AG09309 (cell line): ENCODE results near the gene DNAJB6.
A peak's percentile ranks its signal among the peaks of the same experiment; 100 is the strongest.

Experiments
- DNase-seq: peaks from one replicate; pipeline ENCODE4 v3.0.0-alpha.2; 2010; ENCODE audit warnings: low read depth
- H3K4me3 ChIP-seq: 2 replicates; pipeline ENCODE4 v1.5.1; 2011; ENCODE audit warnings: mild to moderate bottlenecking, low read depth, low read length, moderate library complexity; ENCODE audit not compliant: control insufficient read depth
- TF ChIP-seq, protein P1 (sequence below): IDR thresholded peaks from 2 replicates; pipeline ENCODE4 v1.5.1; 2011; ENCODE audit warnings: mild to moderate bottlenecking, low read depth, low read length, inconsistent platforms; ENCODE audit not compliant: insufficient read depth, control insufficient read depth; ENCODE audit errors: missing control alignments

The DNAJB6 gene

DNA sequence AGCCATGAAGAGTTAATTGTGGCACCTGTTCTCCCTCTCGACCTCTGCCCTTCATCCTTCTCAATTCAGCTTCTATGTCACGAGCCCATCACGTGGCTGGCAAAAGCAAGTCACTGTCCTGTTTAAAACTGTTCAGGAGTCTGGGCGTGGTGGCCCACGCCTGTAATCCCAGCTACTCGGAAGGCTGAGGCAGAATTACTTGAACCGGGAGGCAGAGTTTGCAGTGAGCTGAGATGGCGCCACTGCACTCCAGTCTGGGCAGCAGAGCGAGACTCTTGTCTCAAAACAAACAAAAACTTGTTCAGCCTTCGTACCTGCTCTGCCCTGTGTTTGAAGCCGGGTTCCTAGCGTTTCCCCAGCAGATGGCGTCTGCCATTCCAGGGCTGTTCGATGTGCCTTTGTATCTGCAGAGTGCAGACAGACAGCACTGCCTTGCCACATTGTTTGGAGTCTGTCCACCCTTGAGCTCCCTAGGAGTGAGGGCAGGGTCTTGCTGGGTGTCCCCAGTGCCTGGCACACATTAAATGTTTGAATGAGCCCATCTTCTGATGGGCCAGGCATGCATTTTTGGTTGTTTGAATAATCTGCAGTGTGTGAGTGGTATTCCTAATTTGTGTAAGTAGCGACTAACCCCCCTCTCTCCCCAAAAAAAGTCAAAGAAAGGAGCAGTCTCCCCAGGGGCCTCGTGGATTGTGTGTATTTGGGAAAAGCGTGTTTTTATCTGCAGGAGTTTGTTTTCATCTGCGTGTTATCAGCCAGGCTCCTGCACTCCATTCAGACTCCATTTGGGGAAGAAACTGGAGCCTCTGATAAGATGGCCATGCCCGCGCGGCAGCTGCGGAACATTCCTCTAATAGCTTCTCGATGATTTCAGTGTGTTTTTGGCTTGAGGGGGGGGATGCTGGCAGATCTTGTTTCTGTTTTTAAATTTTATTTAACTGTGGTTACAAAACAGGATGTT is 61.2 kb downstream of the DNAJB6 start:
- TF ChIP-seq, protein P1, sequence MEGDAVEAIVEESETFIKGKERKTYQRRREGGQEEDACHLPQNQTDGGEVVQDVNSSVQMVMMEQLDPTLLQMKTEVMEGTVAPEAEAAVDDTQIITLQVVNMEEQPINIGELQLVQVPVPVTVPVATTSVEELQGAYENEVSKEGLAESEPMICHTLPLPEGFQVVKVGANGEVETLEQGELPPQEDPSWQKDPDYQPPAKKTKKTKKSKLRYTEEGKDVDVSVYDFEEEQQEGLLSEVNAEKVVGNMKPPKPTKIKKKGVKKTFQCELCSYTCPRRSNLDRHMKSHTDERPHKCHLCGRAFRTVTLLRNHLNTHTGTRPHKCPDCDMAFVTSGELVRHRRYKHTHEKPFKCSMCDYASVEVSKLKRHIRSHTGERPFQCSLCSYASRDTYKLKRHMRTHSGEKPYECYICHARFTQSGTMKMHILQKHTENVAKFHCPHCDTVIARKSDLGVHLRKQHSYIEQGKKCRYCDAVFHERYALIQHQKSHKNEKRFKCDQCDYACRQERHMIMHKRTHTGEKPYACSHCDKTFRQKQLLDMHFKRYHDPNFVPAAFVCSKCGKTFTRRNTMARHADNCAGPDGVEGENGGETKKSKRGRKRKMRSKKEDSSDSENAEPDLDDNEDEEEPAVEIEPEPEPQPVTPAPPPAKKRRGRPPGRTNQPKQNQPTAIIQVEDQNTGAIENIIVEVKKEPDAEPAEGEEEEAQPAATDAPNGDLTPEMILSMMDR: peak; percentile 66
- peak; percentile 55 for DNase-seq
- H3K4me3 ChIP-seq: no peak overlapping the region

DNA sequence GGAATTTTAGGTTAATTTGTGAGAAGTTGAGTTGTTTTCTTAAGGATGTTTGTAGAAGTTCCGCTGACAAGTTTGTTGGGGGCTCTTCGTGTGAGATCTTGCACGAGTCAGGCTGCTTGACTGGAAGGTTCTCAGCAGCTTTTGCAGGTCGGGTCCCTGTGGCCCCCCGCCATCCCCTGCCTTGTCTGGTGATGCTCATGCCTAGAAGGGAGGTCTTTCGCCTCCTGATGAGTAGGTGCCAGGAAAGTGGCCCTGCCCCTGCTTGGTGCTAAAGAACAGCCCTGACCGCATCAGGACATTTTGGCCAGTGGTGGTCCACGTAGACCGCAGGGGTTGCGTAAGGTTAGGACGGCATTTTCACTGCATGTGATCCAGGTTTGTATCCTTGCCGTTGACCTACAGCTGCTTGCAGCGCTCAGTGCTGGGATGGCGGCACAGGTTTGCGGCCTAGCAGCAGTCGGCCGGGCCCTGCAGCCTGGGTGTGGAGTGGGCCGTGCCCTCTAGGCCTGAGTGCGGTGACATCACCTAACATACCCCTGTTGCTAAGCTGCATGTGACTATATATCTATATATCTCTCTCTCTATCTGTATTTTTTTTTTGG is 62.4 kb downstream of the DNAJB6 start:
- TF ChIP-seq, protein P1: no peak
- H3K4me3 ChIP-seq: no peak overlapping the region
- DNase-seq: no peak

DNA sequence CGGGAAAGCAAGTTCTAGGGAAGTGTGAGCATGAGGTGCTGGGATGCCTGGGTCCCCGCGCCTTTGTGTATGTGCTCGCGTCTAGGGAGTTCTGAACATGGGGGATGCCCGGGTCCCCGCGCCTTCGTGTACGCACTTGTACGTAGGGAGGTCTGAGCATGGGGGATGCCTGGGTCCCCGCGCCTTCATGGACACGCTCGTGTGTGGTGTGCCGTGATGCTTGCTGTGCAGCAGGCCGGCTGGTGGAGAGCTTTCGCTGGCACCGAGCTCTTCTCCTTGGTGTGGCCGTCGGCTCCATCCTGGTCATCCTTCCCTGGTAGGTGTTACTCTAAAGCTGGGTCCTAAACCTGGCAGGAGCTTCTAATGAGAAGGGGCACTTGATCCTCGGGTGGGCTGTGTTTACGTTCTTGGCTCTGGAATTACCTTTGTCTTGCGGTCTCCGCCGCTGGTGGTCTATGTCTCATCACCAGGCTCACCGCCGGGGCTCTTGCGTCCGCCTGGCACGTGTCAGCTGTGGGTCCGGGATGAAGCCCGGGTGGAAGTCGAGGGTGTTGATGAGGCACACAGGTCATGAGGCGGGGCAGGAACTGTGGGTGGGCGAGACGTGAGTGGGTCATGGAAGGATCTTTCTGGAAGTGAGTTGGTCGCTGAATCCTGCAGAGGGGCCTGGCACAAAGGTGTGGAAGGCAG is 63.5 kb downstream of the DNAJB6 start:
- H3K4me3 ChIP-seq: no peak overlapping the region
- TF ChIP-seq, protein P1: no peak
- no peak for DNase-seq

DNA sequence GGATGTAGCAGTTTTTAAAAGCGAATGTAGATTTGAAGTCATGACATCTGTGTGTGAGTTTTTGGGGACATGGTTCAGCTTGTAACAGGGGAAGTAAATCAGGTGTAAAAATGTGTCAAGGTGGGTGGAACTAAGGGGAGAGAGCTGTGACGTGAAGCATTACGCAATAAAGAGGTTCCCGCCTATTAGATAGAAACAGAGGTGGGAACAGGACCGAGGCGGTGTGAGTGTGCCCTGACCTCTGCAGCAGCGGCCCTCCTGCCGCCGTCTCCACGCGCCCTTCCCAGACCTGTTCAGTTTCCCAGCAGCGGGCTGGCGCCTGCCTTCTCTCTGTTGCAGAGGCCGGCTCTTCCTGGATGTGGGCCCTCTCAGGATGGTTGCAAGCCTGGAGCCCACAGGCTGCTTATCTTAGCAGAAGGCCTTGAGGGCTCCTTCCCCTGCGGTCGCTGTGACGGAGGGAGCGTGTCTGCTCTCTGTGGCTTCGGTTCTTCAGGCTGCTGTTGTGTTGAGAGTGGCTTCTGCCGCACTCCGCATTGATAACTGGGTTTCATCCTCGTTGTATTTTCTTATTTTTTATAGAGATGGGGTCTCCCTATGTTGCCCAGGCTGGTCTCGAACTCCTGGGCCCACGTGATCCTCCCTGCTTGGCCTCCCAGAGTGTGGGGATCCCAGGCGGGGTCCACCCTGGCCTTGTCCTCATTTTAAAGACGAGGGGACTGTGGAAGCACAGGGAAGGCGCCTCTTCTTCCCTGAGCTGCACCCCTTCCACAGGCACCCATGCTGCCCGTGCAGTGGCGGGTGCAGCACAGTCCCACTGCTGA is 65.0 kb downstream of the DNAJB6 start:
- TF ChIP-seq, protein P1: no peak
- no peak overlapping the region for H3K4me3 ChIP-seq
- no peak for DNase-seq

DNA sequence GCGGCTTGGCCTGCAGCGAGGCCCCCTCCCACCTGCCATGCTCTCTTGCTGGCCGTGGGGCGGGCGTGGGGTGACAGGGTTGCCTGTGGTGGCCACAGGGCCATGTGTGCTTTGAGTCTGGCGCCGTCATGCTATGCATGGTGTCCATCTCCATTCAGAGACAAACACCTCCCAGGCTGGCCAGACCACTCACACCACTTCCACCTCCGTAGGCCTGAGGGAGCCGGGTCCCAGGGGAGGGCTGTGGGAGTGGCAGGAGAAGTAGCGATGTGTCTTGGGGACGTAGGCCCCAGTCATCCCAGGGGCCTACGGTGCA is 65.5 kb downstream of the DNAJB6 start:
- TF ChIP-seq, protein P1: no peak
- no peak overlapping the region for H3K4me3 ChIP-seq
- DNase-seq: no peak
